Measurements from ENCODE around the gene ORC6.
"Not testable (repeated sequence)": the region's sequence is repeated elsewhere in the genome, so short reads cannot be mapped to it uniquely, and the experiment has no call there.

ORC6 gene, protein sequence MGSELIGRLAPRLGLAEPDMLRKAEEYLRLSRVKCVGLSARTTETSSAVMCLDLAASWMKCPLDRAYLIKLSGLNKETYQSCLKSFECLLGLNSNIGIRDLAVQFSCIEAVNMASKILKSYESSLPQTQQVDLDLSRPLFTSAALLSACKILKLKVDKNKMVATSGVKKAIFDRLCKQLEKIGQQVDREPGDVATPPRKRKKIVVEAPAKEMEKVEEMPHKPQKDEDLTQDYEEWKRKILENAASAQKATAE

DNA sequence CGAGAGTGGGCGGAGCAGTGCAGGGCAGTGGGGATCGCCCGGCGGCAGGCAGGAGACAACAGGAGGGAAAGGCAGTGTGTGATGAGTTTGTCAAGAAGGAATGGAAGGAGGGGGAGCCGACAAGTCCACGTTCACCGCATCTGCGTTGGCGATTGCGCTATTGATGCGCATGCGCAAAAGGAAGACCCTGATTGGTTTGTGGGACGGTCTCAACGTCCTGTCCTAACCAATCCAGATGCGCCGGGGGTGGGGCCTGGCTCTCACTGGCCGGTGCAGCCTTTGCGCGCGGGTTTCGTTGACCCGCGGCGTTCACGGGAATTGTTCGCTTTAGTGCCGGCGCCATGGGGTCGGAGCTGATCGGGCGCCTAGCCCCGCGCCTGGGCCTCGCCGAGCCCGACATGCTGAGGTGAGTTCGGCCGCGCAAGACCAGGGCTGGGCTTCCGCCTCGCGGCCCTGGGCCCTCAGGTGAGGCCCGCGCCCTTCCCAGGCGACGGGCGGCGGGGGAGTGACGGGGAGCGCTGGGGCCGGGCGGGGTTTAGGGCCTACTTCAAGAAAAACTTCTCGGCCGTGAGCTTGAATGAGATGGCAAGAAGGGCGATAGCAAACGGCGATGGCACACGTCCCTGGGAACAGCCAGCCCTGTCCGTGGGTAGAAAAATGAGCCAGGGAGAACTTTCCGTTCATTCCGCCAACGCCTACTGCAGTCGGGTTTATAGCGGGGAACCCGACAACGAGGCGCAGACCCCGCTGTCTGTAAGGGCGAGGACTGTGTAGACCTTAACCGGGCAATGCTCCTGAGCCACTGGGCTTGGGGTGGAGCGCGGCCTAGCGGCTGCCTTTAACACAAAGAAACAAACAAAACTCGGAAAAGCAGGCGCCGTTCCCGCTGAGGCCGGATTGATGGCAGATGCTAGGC lies at the start of gene ORC6:
Gene ORC6 (plus strand): TSS at position 295 of the 916 bp plus-strand sequence. CDS start 47 bp downstream, at position 342.
- FAIRE-seq (no peak), DNase-seq (ENCODE audit: extremely low spot score, insufficient read length, low read depth) (peak; percentile 84)

DNA sequence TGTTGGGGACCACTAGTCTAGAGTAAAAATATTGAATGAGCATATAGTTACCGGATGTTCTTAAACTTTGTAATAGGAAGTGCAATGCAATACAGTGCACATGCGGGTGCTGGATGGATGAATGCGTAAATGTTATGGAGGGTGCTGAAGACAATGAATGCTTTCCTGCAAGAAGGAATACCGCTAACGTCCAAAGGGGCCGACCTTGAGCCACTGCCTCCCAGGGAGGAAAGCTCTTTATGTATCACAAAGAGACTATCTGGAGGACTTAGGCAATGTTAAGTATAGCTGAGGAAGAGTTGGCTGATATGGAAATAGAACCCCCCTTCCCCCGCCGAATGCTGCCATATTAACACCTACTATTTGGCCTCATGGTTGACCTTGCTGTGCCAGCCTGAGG lies 40.8 kb upstream of the ORC6 start:
- DNase-seq (ENCODE audit: extremely low spot score, insufficient read length, low read depth) (no peak), FAIRE-seq (no peak)

DNA sequence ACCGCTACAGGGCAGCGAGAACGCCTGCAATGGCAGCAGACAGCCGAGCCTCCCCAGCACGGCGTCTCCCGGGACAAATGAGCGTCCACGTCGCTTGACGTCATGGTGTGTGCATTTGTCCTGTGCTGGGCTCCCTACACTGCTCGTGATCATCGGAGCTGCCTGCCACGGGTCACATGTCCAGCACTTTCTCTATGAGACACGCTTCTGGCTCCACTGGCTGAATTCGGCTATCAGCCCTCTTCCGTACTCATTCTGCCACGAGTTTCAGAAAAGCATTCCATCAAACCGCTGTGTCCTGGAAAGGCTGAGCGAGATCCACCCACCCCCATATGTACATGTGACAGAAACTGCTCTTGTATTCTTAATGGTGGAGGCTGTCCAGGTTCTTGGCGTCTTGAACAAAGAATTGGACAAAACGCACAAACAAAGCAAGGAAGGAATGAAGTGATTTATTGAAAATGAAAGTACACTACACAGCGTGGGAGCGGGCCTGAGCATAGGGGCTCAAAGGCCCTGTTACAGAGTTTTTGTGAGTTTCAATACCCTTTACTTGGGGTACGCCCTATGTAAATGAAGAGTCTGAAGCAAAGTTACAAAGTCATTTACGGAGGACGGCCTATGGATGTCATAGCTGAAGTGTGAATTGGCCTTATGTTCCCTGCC lies 39.7 kb upstream of the ORC6 start:
- DNase-seq (ENCODE audit: extremely low spot score, insufficient read length, low read depth) (no peak), FAIRE-seq (no peak)

DNA sequence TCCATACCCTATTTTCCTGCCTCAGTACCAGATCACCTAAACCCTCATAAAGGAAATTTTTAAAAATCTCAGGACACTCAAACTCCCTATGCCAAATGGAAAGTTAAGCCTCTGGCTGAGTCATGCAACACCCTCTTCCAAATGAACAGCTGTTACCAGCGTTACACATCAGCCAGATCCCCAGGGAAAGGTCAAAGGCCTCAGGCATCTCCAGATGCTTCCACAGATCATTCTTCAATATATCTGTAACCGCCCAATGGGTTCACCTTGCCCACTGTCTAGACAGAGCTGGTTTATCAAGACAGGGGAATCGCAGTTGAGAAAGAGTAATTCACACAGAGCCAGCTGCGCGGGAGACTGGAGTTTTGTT lies 39.2 kb upstream of the ORC6 start:
- DNase-seq (ENCODE audit: extremely low spot score, insufficient read length, low read depth) (no peak), FAIRE-seq (no peak)

DNA sequence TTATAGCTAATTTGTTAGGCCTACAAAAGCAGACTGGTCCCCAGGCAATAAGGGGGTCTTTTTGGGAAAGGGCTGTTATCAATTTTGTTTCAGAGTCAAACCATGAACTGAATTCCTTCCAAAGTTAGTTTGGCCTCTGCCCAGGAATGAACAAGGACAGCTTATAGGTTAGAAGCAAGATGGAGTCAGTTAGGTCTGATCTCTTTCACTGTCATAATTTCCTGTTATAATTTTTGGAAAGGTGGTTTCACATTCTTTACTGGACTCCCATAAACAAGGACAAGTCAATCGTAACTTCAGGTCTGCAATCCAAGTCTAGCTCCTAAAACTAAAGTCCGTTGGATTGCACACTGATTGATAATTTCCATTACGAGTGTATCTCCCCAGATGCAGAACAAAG lies 38.2 kb upstream of the ORC6 start:
- DNase-seq (ENCODE audit: extremely low spot score, insufficient read length, low read depth) (no peak), FAIRE-seq (no peak)

DNA sequence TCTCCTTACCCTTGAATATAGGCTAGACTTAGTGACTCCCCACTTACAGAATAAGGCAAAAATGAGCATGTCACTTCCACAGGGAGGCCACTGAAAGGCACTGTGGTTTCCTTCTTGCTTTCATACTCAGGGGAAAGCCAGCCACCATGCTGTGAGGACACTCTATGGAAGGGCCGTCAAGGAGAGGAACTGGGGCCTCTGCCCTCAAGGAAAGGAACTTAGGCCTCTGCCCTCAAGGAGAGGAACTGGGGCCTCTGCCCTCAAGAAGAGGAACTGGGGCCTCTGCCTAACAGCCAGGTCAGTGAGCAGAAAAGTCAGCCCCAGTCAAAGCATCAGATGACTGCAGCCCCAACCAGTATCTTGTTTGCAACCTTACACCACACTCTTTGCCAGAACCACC lies 30.5 kb upstream of the ORC6 start:
- DNase-seq (ENCODE audit: extremely low spot score, insufficient read length, low read depth) = peak; percentile 22
- peak; percentile 92 for FAIRE-seq

DNA sequence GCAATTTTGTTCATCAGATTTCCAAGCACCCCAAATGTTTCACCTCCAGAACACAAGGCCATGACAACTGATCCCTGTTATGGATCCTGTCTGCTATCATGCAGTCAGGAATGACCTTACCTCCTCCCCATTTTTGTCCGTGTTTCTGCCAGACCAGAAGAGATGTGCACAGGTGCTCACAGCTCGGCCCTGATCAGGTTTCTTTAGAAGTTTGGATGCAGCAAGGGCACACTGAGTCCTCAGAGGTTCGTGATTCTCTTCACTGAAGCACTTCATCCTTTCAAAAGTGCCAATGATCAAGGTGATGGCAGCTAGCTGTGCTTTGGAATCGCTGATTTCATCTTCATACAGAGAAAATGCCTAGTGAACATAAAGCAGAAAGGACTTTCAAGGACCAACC lies 27.3 kb upstream of the ORC6 start:
- FAIRE-seq (no peak), DNase-seq (ENCODE audit: extremely low spot score, insufficient read length, low read depth) (no peak)

DNA sequence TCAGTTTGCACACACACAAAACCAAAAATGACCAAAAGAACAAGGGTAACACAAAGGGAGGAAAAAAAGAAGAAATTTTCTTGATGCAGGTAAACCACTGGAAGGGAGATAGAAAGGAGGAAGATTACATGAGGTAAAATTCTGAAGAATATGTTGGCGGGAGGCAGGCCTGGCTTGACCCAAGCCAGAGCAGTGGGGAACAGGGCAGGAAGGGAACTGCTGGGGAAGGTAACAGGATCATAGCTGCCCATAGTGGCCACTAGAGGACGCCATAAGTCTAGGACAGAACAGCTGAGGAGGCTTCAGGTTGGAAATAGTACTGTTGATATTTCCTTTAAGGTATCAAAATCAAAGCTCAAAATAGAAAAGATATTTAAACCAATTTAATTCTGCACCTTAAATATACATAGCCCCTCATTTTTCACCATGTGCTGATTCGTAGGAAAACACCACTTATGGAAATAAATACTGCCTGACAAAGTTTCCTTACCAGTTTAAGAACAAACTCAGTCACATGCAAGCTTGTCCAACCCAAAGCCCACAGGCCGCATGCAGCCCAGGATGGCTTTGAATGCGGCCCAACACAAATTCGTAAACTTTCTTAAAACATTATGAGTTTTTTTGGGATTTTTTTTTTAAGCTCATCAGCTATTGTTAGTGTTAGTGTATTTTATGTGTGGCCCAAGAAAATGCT lies 16.0 kb upstream of the ORC6 start:
- FAIRE-seq (peak; percentile 59), DNase-seq (ENCODE audit: extremely low spot score, insufficient read length, low read depth) (no peak)

DNA sequence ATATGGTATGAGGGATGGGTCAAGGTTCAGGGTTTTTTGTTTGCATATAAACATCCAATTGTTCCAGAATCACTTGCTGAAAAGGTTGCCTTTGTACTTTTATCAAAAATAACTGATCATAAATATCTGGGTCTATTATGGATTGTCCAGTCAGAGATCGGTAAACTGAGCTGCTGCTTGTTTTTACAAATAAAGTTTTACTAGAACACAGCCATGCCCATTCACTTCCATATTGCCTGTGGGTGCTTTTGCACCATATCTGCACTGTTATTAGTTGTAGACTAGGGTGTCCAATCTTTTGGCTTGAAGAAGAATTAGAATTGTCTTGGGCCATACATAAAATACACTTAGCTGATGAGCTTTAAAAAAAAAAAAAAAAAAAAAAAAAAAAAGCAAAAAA lies 11.5 kb upstream of the ORC6 start:
- not testable (repeated sequence) for FAIRE-seq; DNase-seq (ENCODE audit: extremely low spot score, insufficient read length, low read depth)

DNA sequence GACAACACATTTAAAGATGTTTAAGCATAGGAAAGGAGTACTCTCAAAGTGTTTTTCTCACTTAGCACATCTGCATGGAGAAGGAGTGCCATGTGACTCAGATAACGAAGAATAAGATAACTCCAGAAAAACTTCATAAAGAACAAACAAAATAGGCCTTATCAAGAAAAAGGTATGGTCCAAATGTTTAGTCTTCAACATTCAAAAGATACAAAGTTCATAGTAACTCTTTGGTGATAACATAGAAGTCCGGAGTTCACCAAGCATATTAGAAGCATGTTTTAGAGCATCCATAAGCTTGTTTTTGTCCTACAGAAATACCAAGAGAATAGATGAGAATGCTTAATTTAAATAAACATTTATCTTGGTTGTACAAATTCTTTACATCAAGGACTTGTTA lies 7.6 kb upstream of the ORC6 start:
- FAIRE-seq; DNase-seq (ENCODE audit: extremely low spot score, insufficient read length, low read depth): not testable (repeated sequence)

DNA sequence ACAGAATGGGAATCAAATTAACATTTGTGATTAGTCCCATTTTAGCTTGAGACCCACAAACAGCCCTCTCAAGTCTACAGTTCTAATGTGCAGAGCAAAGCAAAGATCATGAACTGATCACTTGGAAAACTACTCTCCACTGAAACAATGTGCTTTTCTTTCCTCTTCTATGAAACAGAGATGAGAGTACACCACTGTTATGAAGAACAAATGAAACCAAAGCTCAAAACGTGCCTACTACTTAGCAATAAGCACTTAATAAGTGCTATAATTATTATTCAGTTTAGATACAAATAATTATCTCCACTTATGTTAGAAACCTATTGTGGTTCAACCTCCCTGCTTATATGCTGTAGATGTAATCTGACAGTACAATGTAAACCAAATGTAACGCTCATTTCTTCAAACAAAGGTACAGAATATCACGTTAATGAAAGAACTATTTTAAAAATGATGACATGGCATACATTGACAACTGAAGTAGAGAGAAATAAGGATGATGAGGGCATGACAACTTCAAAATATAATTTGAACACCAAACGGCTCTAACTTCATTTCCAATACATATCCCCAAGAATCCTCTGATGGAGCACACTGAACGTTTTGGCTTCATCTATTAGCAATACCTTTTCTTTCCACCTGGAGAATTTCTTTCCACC lies 2.5 kb upstream of the ORC6 start:
- no peak for FAIRE-seq
- no peak for DNase-seq (ENCODE audit: extremely low spot score, insufficient read length, low read depth)

DNA sequence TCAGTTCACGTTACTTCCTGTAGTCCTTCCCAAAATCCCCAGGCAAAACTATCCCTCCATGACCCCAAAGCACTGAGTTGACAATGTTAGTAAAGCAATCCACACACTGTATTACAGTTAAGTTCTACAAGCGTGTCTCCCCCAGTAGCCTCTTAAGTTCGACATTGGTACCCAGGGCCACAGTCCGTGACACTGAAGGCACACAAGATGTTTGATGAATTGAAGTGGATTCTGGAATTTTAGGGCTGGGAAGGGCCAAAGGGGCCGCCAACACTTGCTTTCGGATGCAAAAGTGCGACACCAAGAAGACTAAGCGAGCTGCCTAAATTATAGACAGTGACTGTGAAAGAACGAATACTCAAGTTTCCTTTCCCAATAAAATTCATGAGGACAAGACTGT lies 2.0 kb upstream of the ORC6 start:
- FAIRE-seq = no peak
- DNase-seq (ENCODE audit: extremely low spot score, insufficient read length, low read depth) = no peak

DNA sequence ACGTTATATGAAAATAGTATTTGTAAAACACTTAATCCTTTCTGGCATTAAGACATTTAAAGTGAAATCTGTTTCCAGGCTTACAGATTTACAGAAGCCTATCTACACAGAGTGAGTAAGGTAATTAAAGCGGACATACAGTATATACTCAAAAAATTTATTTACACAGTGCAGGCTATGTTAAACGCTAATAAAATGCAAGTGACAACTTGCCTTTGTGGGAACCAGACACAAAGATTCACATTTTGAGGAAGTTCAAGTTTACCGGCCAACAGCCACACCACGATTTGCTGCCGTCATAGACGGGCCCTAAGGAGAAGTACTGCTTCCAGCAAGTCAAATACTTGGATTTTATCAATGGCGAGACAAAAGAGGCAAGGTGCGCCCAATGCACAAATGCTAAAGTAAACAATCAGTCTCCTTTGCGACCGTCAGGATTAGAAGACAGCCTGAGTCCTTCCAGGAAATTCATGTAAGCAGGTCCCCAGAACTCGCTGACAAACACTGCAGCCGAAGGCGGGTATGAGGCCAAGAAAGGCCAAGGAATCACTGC lies 1.3 kb upstream of the ORC6 start:
- FAIRE-seq (peak; percentile 5), DNase-seq (ENCODE audit: extremely low spot score, insufficient read length, low read depth) (no peak)

DNA sequence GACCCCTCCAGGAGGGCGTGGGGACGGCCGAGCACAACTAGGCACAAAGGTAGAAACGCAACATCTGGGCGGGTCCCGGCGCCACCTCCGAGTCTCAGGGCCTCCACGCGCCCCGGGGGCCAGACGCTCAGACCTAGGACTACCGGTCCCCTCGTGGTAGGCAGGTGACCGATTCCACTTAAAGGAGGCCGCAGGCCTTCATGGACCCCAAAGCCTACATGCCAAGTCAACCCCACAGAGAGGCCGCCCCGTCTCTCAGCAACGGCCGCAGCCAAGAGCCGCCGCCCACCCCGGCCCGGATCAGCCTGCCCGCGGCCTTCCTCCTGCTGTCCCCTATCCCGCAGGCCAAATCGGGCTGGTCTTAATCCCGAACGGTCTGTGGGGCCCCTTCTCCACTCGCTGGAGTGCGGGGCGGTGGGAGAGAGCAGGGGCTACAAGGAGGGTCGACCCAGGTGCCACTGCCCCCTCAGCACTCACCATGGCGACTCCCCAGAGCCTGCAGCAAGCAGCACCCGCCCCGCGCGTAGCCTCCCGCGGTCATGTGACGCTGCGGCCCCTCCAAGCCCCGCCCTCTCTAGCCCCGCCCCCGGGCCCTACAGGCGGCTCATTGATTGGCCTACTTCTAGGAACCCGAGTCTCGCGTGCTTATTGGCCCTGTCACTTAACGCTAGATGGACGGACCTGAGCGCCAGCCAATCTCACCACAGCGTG lies 650 bp upstream of the ORC6 start, which contains the start of gene VPS35:
Gene VPS35 (minus strand): TSS at position 525 of the 711 bp plus-strand sequence. CDS start 45 bp downstream, at position 480.
- FAIRE-seq (peak; percentile 95), DNase-seq (ENCODE audit: extremely low spot score, insufficient read length, low read depth) (peak; percentile 89)

DNA sequence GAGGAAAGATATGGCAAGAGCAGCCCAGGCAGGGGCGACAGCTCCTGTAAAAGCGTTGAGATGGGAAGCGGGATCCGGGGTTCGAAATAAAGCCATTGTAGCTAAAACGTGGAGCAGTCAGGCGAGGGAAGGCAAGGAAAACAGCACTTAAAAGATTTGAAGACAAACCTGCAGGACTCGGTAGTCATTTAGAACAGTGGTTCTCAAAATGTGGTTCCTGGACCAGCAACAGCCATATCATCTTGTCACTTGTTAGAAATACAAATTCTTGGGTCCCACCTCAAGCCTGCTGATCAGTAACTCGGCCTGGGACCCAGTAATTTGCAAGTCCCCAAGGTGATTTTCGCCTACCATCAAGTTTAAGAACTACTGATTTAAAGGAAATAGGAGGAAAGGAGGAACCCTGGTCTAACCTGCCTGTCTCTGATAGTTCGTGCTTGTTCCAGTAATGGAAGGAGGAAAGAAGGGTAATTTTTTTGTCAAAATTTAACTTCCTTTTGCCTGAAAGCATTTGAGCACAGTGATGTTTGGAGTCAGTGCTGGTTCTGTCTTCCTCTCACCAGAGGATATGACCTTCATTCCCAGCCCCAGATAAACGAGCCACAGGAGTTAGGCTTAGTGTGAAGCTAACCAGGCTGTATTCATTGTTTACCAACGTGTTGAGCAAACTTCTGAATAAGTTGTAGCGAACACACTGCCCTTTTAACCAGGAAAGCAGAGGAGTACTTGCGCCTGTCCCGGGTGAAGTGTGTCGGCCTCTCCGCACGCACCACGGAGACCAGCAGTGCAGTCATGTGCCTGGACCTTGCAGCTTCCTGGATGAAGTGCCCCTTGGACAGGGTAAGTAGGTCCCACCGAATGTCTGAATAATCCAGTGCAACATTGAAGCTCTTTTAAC lies 1.1 kb downstream of the ORC6 start:
- DNase-seq (ENCODE audit: extremely low spot score, insufficient read length, low read depth) = no peak
- FAIRE-seq = no peak

DNA sequence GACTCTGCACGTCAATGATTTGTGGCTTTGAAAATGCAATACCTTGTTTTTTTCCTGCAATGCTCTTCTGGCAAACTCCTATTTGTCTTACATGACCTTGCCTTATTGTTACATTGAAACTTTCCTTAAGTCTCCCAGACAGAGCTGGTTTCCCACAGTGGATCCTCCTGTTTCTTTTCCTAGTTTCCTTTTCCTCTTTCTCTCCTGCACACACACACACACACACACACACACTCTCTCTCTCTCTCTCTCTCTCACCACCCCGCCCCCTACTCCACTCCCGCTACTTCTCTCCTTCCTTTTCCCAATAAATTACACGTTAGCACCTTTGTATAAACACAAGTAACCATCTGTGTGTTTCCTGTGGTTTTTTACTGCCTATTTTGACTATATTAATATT lies 2.3 kb downstream of the ORC6 start:
- no peak for FAIRE-seq

DNA sequence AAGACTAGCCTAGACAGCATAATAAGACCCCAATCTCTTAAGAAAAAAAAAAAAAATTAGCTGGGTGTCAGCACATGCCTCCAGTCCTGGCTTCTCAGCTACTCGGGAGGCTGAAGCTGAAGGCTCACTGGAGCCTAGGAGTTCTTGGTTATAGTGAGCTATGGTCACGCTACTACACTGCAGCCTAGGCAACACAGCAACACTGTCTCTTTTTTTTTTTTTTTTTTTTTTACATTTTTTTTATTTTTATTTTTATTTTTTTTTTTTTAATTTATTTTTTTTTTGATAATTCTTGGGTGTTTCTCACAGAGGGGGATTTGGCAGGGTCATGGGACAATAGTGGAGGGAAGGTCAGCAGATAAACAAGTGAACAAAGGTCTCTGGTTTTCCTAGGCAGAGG lies 4.1 kb downstream of the ORC6 start:
- DNase-seq (ENCODE audit: extremely low spot score, insufficient read length, low read depth) = no peak
- FAIRE-seq = no peak

More for the DNA sequence above, 2.3 kb downstream of the ORC6 start:
- DNase-seq (ENCODE audit: extremely low spot score, insufficient read length, low read depth) = no peak

DNA sequence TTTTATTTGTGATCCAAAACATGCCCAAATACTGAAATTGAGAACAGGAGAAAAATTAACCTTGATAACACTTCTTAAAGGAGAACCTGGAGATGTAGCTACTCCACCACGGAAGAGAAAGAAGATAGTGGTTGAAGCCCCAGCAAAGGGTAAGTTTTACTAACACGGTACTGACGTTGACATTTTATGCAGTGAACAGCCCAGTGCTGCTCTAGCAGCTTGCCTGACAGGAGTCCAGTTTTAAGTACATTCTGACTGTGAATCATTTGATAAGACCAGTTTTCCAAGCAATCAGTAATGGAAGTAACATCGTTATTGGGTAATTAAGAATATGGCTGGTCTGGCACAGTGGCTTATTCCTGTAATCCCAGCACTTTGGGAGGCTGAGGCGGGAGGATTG lies 6.5 kb downstream of the ORC6 start:
- DNase-seq (ENCODE audit: extremely low spot score, insufficient read length, low read depth) (no peak), FAIRE-seq (no peak)
